Measurements from ENCODE around the gene LIN54. TPM values are rescaled to one million over a fixed set of nuclear protein-coding genes. Genes with fewer than 3 reads are reported as not detected.

LIN54 gene
- total RNA-seq, 2 experiments from 2014 or later, result 39.1 to 48.1 TPM

DNA sequence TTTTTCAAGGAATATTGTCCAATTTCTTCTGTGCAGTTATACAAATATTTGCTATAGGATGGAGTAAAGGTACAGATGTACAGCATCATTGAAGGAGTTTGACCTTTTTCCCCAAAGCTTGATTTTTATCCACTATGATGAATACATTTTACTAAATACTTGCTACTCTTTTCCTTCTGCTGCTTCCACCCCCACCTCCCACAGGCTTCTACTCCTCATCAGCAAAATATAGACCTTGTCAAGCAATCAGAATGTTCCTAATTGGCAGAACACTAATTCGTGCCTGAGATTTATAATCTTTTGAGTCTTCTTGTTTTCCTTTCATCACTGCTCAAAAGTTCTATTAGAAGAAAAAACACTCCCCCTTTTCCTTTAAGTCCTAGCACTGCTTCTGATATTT lies 113.9 kb downstream of the LIN54 start:
- H3K4me1 Mint-ChIP-seq, result peaks cover 31% of the 10 kb centered on the region
- H3K27ac Mint-ChIP-seq, result no peak overlapping the region
- CTCF ChIA-PET, result interaction anchor here (0.6 kb wide), 1 partner anchor 364 kb away, joined by 3 read pairs; no protein-coding TSS in a partner anchor
- no peak overlapping the region for H3K4me3 Mint-ChIP-seq
- peaks cover 38% of the 10 kb centered on the region for H3K36me3 Mint-ChIP-seq (ENCODE audit: low read depth)
- H3K9me3 Mint-ChIP-seq, result no peaks in the 10 kb centered on the region
- POLR2A ChIA-PET, result no interaction called here
- DNase-seq, result no peak
- H3K27me3 Mint-ChIP-seq, result no peaks in the 10 kb centered on the region

DNA sequence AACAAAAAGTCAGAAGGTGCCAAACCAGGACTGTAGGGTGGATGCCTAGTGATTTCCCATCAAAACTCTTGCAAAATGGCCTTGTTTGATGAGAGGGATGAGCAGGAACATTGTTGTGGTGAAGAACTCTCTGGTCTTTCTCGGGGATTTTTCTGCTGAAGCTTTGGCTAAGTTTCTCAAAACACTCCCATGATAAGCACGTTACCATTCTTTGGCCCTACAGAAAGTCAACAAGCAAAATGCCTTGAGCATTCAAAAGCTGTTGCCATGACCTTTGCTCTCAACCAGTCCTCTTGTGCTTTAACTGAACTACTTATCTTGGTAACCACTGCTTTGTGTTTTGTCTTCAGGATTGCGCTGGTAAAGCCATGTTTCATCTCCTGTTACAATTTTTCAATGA lies 116.7 kb downstream of the LIN54 start:
- H3K4me1 Mint-ChIP-seq, result peaks cover 39% of the 10 kb centered on the region
- H3K27me3 Mint-ChIP-seq, result no peaks in the 10 kb centered on the region
- POLR2A ChIA-PET, result no interaction called here

DNA sequence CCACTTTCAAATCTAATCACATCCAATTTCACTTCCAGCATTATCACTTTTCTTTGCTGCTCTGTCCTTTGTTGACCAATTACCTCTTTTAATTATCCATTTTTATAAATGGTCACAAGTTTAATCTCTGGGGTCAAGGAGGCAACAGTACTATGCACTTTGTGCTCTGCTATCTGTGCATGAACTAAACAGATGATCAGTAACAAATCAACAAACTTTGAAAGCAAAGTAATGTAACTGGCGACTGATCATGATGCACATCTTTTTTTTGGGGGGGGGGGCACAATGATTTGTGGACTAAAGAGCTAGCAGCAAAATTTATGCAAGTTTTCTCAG lies 118.2 kb downstream of the LIN54 start:
- Mint-ChIP-seq H3K27ac (peak overlapping the region; percentile 98), H3K36me3 (ENCODE audit: low read depth) (peaks cover 41% of the 10 kb centered on the region), H3K9me3 (no peaks in the 10 kb centered on the region), H3K4me1 (peaks cover 45% of the 10 kb centered on the region), H3K27me3 (no peaks in the 10 kb centered on the region), H3K4me3 (peak overlapping the region; percentile 96)
- POLR2A ChIA-PET, result no interaction called here
- DNase-seq, result no peak
- CTCF ChIA-PET, result interaction anchor here (0.9 to 1.1 kb wide), 2 partner anchors 8 to 12 kb away, joined by 3 read pairs; partner anchors contain the start of gene THAP9

More for the DNA sequence above, 116.7 kb downstream of the LIN54 start:
- Mint-ChIP-seq H3K36me3 (ENCODE audit: low read depth) (peaks cover 45% of the 10 kb centered on the region), H3K9me3 (no peaks in the 10 kb centered on the region), H3K4me3 (no peak overlapping the region), H3K27ac (no peak overlapping the region)
- DNase-seq, result no peak
- CTCF ChIA-PET, result no interaction called here

DNA sequence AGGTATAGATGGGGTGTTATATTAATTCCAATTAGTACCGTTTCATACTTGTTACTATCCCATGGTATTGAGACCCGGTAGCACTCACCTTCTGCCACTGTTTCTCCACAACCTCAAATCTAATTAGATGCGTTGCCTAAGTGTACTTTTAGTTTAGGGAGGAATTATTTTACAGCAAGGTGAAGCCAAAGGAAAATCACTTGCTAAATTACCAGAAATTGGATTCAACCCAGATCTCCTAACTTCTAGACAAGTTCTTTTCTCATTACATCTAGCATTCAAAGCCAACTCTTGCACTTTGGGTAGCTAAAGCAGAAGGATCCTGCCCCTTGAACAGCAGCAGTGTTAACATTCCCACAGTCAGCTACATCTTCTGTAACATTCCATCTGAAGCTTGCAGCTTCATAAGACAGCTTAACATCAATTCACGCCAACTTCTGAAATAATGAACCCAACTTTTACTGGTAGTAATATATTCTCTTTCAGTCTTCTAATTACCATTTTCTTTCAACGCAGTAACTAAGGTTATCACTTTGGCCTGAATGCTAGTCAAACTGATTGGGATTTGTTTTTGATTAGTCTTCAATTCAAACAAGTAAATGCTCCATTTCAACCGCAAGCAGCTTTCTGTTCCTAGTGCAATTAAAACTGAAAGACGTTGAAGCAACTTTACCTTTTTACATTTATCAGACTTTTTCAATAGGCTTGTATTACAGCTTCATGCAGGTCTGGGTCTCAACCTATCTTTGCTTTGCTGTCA lies 118.7 kb downstream of the LIN54 start:
- H3K4me1 Mint-ChIP-seq, result peaks cover 46% of the 10 kb centered on the region
- POLR2A ChIA-PET, result no interaction called here
- H3K4me3 Mint-ChIP-seq, result peak overlapping the region; percentile 96
- H3K36me3 Mint-ChIP-seq (ENCODE audit: low read depth), result peaks cover 41% of the 10 kb centered on the region
- H3K9me3 Mint-ChIP-seq, result no peaks in the 10 kb centered on the region
- no peaks in the 10 kb centered on the region for H3K27me3 Mint-ChIP-seq
- CTCF ChIA-PET, result interaction anchor here (0.9 to 1.1 kb wide), 2 partner anchors 8 to 13 kb away, joined by 3 read pairs; partner anchors contain the start of gene THAP9
- DNase-seq, result no peak
- peak overlapping the region; percentile 98 for H3K27ac Mint-ChIP-seq

DNA sequence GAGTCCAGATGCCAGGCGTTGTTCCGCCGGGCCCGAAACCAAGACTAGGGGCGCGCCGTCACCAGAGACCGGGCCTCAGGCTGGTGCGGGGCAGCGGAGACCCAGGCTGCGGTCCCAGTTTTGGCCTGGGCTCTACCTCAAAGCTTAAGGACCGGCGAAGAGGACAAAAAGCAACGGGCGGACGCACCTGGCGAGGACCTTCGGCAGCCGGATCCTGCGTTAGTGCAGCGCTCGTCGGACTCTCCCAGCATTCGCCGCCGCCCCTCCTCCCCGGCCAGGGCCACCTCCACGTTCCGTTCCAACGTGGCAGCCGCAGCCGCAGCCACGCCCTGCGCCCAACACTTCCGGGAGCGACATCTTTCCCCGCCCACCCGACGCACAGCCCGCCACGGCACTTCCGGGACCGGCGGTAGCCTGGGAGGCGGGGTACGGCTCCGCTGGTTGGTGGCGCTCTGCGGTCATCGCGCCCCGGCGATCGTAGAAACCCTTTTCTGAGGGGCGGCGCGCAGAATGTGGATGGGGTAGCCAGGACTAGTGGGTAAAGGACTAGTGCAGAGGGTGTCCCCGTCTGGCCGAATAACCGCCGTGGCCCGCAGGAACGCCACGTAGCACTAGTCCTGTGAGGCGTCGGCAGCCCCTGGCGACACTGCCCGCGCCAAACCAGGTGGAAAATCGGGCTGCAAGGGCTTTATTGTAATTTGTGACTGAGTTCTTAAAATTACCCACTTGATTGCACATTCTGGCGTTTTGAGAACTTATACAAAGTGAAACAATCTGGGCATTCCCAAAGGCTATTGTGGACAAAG lies 119.5 kb downstream of the LIN54 start, which contains the start of gene SEC31A:
SEC31A (minus strand) TSS at position 253 of the 806 bp plus-strand sequence. CDS start 9,217 bp downstream, outside the sequence.
- peaks cover 38% of the 10 kb centered on the region for H3K36me3 Mint-ChIP-seq (ENCODE audit: low read depth)
- DNase-seq, result peak; percentile 97
- peak within 1 kb of the TSS; percentile 96 for H3K4me3 Mint-ChIP-seq
- H3K27ac Mint-ChIP-seq, result peak within 1 kb of the TSS; percentile 98
- H3K27me3 Mint-ChIP-seq, result no peaks in the 10 kb centered on the region
- H3K4me1 Mint-ChIP-seq, result peaks cover 48% of the 10 kb centered on the region
- H3K9me3 Mint-ChIP-seq, result no peaks in the 10 kb centered on the region
- ChIA-PET CTCF (interaction anchor here (0.6 to 0.9 kb wide), 2 partner anchors 9 to 494 kb away, joined by 3 to 4 read pairs; partner anchors contain the start of gene THAP9), POLR2A (no interaction called here)

DNA sequence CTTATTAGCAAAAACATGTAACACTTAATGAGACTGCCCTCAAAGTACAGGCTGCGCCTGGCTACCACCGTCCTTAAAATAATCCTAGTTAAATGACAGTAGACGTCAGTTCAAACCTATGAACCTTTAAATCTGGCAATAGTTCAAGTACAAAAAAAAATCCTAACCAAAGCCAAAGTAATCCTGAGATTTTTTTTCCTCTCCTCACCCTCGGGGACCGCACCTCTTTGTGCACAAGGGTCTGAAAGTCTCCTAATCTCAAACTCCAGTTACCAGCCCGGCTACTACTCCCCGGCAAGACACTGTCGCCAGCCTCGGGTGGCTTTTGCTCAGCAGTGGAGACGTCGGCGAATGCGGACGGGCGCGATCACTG lies 120.1 kb downstream of the LIN54 start:
- Mint-ChIP-seq H3K27ac (peak overlapping the region; percentile 98), H3K4me3 (peak overlapping the region; percentile 96), H3K4me1 (peaks cover 49% of the 10 kb centered on the region), H3K9me3 (no peaks in the 10 kb centered on the region), H3K36me3 (ENCODE audit: low read depth) (peaks cover 37% of the 10 kb centered on the region), H3K27me3 (no peaks in the 10 kb centered on the region)
- CTCF ChIA-PET, result interaction anchor here (0.6 to 1.2 kb wide), 2 partner anchors 25 to 493 kb away, joined by 4 read pairs; no protein-coding TSS in a partner anchor
- no peak for DNase-seq
- POLR2A ChIA-PET, result no interaction called here

GRCh38 chr4:82889287-82889686 lies 121.3 kb downstream of the LIN54 start:
- ChIA-PET POLR2A (interaction anchor here (0.6 kb wide), 1 partner anchor 18 kb away, joined by 3 read pairs; no protein-coding TSS in a partner anchor), CTCF (interaction anchor here (0.6 to 2.3 kb wide), 4 partner anchors 19 to 55 kb away, joined by 3 to 6 read pairs (median 4); no protein-coding TSS in a partner anchor)
- Mint-ChIP-seq H3K4me3 (peak overlapping the region; percentile 96), H3K36me3 (ENCODE audit: low read depth) (peaks cover 36% of the 10 kb centered on the region), H3K9me3 (no peaks in the 10 kb centered on the region), H3K4me1 (peaks cover 48% of the 10 kb centered on the region), H3K27me3 (no peaks in the 10 kb centered on the region), H3K27ac (peak overlapping the region; percentile 98)
- DNase-seq, result no peak

DNA sequence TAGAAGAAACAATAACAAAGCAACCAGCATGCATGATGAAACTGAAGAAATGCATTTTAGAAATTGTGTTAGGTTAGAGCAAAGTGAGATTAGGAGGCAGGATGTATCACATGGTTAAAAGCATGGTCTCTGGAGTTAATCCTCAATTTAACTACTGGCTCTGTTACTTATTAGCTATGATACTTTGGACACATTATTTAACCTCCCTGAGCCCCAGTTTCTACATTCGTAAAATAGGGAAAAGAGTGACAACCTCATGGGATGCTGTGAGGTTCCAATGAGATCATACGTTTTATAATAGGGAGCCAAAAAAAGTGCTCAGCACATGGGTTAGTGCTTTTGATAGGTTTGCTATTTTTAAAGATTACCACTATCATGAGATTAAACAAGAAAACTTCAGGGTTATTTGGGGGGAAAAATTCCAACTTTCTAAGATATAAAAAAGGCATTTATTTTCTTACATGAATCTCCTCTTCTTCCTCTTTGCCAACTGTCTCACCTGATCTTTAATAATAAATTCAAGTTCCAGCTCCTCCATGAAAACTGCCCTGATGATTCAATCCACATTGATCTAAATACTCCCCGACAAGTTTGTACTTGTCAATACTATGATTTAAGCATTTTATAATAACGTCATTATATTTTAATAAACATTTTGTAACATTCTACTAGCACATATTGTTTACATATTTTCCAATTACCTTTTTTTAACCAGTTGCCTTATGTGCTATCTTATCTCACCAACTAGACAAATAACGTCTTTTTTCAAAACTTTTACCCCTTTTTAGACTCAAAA lies 124.3 kb downstream of the LIN54 start:
- POLR2A ChIA-PET, result interaction anchor here (0.8 kb wide), 1 partner anchor 394 kb away, joined by 3 read pairs; no protein-coding TSS in a partner anchor
- Mint-ChIP-seq H3K27ac (no peak overlapping the region), H3K36me3 (ENCODE audit: low read depth) (peaks cover 31% of the 10 kb centered on the region), H3K27me3 (no peaks in the 10 kb centered on the region), H3K9me3 (no peaks in the 10 kb centered on the region), H3K4me3 (no peak overlapping the region), H3K4me1 (peaks cover 37% of the 10 kb centered on the region)
- CTCF ChIA-PET, result interaction anchor here (0.5 to 1.2 kb wide), 5 partner anchors 10 to 457 kb away, joined by 3 to 4 read pairs (median 3); no protein-coding TSS in a partner anchor
- no peak for DNase-seq

DNA sequence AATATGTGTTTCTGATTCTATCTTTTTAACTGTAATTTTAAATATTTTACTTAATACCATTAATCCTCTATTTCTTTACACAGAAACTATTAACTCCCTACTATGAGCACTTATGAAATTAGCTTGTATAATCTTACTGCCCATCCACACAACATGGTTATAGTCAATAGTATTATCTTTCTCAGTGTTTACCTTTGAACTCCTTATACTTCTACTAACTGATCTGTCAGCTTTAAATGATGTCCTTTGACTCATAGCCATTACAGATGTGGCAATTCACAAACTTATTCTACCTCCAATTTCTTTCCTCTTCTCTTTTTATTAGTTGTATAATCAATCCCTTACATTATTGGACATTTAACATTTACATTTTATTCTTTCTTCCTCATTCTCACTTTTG lies 125.2 kb downstream of the LIN54 start:
- peaks cover 38% of the 10 kb centered on the region for H3K4me1 Mint-ChIP-seq

More for the DNA sequence above, 125.2 kb downstream of the LIN54 start:
- no peak for DNase-seq
- ChIA-PET CTCF (interaction anchor here (0.9 to 1.2 kb wide), 2 partner anchors 9 to 456 kb away, joined by 3 read pairs; no protein-coding TSS in a partner anchor), POLR2A (interaction anchor here (0.8 kb wide), 1 partner anchor 395 kb away, joined by 3 read pairs; no protein-coding TSS in a partner anchor)
- H3K27me3 Mint-ChIP-seq, result no peaks in the 10 kb centered on the region
- no peaks in the 10 kb centered on the region for H3K9me3 Mint-ChIP-seq
- H3K4me3 Mint-ChIP-seq, result no peak overlapping the region
- no peak overlapping the region for H3K27ac Mint-ChIP-seq
- peaks cover 37% of the 10 kb centered on the region for H3K36me3 Mint-ChIP-seq (ENCODE audit: low read depth)

Other genes starting within 250 kb of the LIN54 start
- 1 to 10 TPM; 2.0 TPM for gene SCD5, start 212.0 kb downstream of the LIN54 start, total RNA-seq
- gene SEC31A, start 119.7 kb downstream of the LIN54 start, total RNA-seq, result 100 to 1,000 TPM; 131 to 154 TPM
- 1 to 10 TPM; 3.9 to 4.4 TPM for gene THAP9, start 110.1 kb downstream of the LIN54 start, total RNA-seq
- 10 to 100 TPM; 28.0 to 29.3 TPM for gene COPS4, start 24.4 kb upstream of the LIN54 start, total RNA-seq
- gene PLAC8, start 103.9 kb upstream of the LIN54 start, total RNA-seq, result 100 to 1,000 TPM; 395 to 418 TPM